IMR-90 (cell line): ENCODE measurements around the gene KLHL30. TPM values are rescaled to one million over a fixed set of nuclear protein-coding genes. Genes with fewer than 3 reads are reported as not detected.

ENCODE experiments used
- ATAC-seq: fragments of 200-7000 bp; cut with Tn5 transposase; 2 replicates; pipeline ENCODE4 v1.9.1; 2020; ENCODE audit warnings: low read depth, mild to moderate bottlenecking, moderate library complexity
- BruUV-seq: library from RNA; stranded (reverse); fragments of 400-500 nt; replicated peaks from 2 replicates; lab custom pipeline; 2021; lab: Mats Ljungman, UMichigan
- CTCF ChIA-PET: fragments of 300-600 bp; formaldehyde crosslinking; extraction: SDS; loops from one replicate; lab custom pipeline; 2021; ENCODE audit warnings: antibody characterized with exemption; lab: Yijun Ruan, JAX
- POLR2A ChIA-PET: fragments of 300-600 bp; sonication (Branson Sonifier 250); formaldehyde crosslinking; loops from one replicate; lab custom pipeline; 2022; ENCODE audit warnings: antibody characterized with exemption; ENCODE audit not compliant: unreplicated experiment; lab: Charles Lee
- DNase-seq: peaks from one replicate; pipeline ENCODE4 v3.0.0; 2013
- H2AFZ ChIP-seq: replicated peaks from 2 replicates; pipeline ENCODE3; 2013; ENCODE audit warnings: low read length, mild to moderate bottlenecking; ENCODE audit not compliant: poor library complexity
- H2AK5ac ChIP-seq: 2 replicates; pipeline ENCODE4 v1.6.1; 2013; ENCODE audit warnings: low read depth, low read length, inconsistent platforms
- H2AK9ac ChIP-seq: replicated peaks from 2 replicates; pipeline ENCODE3; 2013; ENCODE audit warnings: mild to moderate bottlenecking, low read depth, low read length, moderate library complexity; ENCODE audit not compliant: poor library complexity
- H2BK120ac ChIP-seq: 2 replicates; pipeline ENCODE4 v1.6.1; 2013; ENCODE audit warnings: low read depth, low read length, inconsistent platforms
- H2BK15ac ChIP-seq: 3 replicates; pipeline ENCODE4 v1.6.1; 2013; ENCODE audit warnings: low read depth, low read length, inconsistent platforms
- H2BK20ac ChIP-seq: 2 replicates; pipeline ENCODE4 v1.6.1; 2013; ENCODE audit warnings: low read depth, mild to moderate bottlenecking, inconsistent platforms, low read length, moderate library complexity
- H2BK5ac ChIP-seq: 2 replicates; pipeline ENCODE4 v1.6.1; 2013; ENCODE audit warnings: mild to moderate bottlenecking, low read depth, low read length, inconsistent platforms; ENCODE audit not compliant: poor library complexity, severe bottlenecking
- H3K14ac ChIP-seq: replicated peaks from 2 replicates; pipeline ENCODE4 v1.6.1; 2013; ENCODE audit warnings: low read depth, low read length, inconsistent platforms
- H3K18ac ChIP-seq: 2 replicates; pipeline ENCODE4 v1.6.1; 2013; ENCODE audit warnings: low read depth, low read length, control low read depth
- H3K23ac ChIP-seq: 2 replicates; pipeline ENCODE4 v1.6.1; 2013; ENCODE audit warnings: low read depth, low read length, inconsistent platforms
- H3K27ac ChIP-seq: 2 replicates; pipeline ENCODE4 v1.5.1; 2013; ENCODE audit warnings: mild to moderate bottlenecking, control low read depth, low read length; ENCODE audit not compliant: insufficient read depth
- H3K27me3 ChIP-seq: 2 replicates; pipeline ENCODE4 v1.6.1; 2013; ENCODE audit warnings: low read length; ENCODE audit not compliant: control insufficient read depth, insufficient read depth
- H3K36me3 ChIP-seq: 2 replicates; pipeline ENCODE4 v1.6.1; 2013; ENCODE audit warnings: low read length, mixed read lengths; ENCODE audit not compliant: control insufficient read depth, insufficient read depth
- H3K4ac ChIP-seq: 2 replicates; pipeline ENCODE4 v1.6.1; 2013; ENCODE audit warnings: low read depth, low read length, inconsistent platforms
- H3K4me1 ChIP-seq: 2 replicates; pipeline ENCODE4 v1.6.1; 2013; ENCODE audit warnings: low read length, mixed read lengths; ENCODE audit not compliant: control insufficient read depth, insufficient read depth
- H3K4me2 ChIP-seq: 2 replicates; pipeline ENCODE4 v1.6.1; 2013; ENCODE audit warnings: low read depth, mild to moderate bottlenecking, control low read depth, low read length, moderate library complexity
- H3K4me3 ChIP-seq: 2 replicates; pipeline ENCODE4 v1.5.1; 2013; ENCODE audit warnings: low read depth, mild to moderate bottlenecking, control low read depth, low read length, moderate library complexity; ENCODE audit not compliant: insufficient read depth
- H3K56ac ChIP-seq: 2 replicates; pipeline ENCODE4 v1.6.1; 2013; ENCODE audit warnings: low read length, inconsistent platforms; ENCODE audit not compliant: insufficient read depth; ENCODE audit errors: extremely low read depth
- H3K79me1 ChIP-seq, 2 experiments: 2 replicates each; pipeline ENCODE4 v1.6.1; 2013; ENCODE audit warnings: low read length in 2 of 2, inconsistent platforms in 1 of 2, low read depth in 1 of 2
- H3K9ac ChIP-seq: 2 replicates; pipeline ENCODE4 v1.6.1; 2013; ENCODE audit warnings: low read depth, low read length, control low read depth
- H3K9me1 ChIP-seq: 2 replicates; pipeline ENCODE4 v1.6.1; 2013; ENCODE audit warnings: low read length, inconsistent platforms; ENCODE audit not compliant: insufficient read depth
- H3K9me3 ChIP-seq: 2 replicates; pipeline ENCODE4 v1.6.1; 2013; ENCODE audit warnings: low read length; ENCODE audit not compliant: control insufficient read depth, insufficient read depth
- H4K20me1 ChIP-seq: 2 replicates; pipeline ENCODE4 v1.6.1; 2013; ENCODE audit warnings: low read length, inconsistent platforms; ENCODE audit not compliant: insufficient read depth
- H4K5ac ChIP-seq: 2 replicates; pipeline ENCODE4 v1.6.1; 2013; ENCODE audit warnings: mild to moderate bottlenecking, low read depth, low read length, control low read depth
- H4K8ac ChIP-seq, 2 experiments: 2 replicates each; pipeline ENCODE4 v1.6.1; 2013; ENCODE audit warnings: low read depth in 2 of 2, low read length in 2 of 2, control low read depth in 1 of 2, inconsistent platforms in 1 of 2
- H4K91ac ChIP-seq: 2 replicates; pipeline ENCODE4 v1.6.1; 2013; ENCODE audit warnings: low read depth, low read length, inconsistent platforms; ENCODE audit not compliant: insufficient read depth
- CEBPB ChIP-seq: IDR thresholded peaks from 2 replicates; pipeline ENCODE4 v1.6.1; 2012; ENCODE audit warnings: low read depth, low read length, improper control_type of control experiment
- CHD1 ChIP-seq: IDR thresholded peaks from 2 replicates; pipeline ENCODE4 v1.6.1; 2012; ENCODE audit warnings: low read depth, low read length, improper control_type of control experiment
- FOS ChIP-seq: fragments of 150-350 bp; IDR thresholded peaks from 2 replicates; pipeline ENCODE4 v1.6.1; 2016; ENCODE audit warnings: low read depth, low read length
- MAFK ChIP-seq: IDR thresholded peaks from 2 replicates; pipeline ENCODE4 v1.6.1; 2012; ENCODE audit warnings: low read depth, low read length, improper control_type of control experiment
- MAZ ChIP-seq: IDR thresholded peaks from 2 replicates; pipeline ENCODE4 v1.6.1; 2012; ENCODE audit warnings: low read depth, mild to moderate bottlenecking, low read length, improper control_type of control experiment, moderate library complexity, borderline replicate concordance
- MXI1 ChIP-seq: IDR thresholded peaks from 2 replicates; pipeline ENCODE4 v1.6.1; 2012; ENCODE audit warnings: low read depth, mild to moderate bottlenecking, low read length, moderate library complexity, borderline replicate concordance
- NFE2L2 ChIP-seq: fragments of 150-350 bp; IDR thresholded peaks from 2 replicates; pipeline ENCODE4 v1.6.1; 2016; ENCODE audit warnings: low read depth, mild to moderate bottlenecking, low read length
- POLR2A ChIP-seq: IDR thresholded peaks from 2 replicates; pipeline ENCODE4 v1.6.1; 2012; ENCODE audit warnings: mild to moderate bottlenecking, low read depth, low read length
- RAD21 ChIP-seq: IDR thresholded peaks from 2 replicates; pipeline ENCODE4 v1.6.1; 2012; ENCODE audit warnings: low read length, improper control_type of control experiment
- RCOR1 ChIP-seq: IDR thresholded peaks from 2 replicates; pipeline ENCODE4 v1.6.1; 2012; ENCODE audit warnings: mild to moderate bottlenecking, low read length, improper control_type of control experiment; ENCODE audit not compliant: insufficient replicate concordance
- RFX5 ChIP-seq: IDR thresholded peaks from 2 replicates; pipeline ENCODE4 v1.8.0; 2012; ENCODE audit warnings: low read depth, mild to moderate bottlenecking, low read length, moderate library complexity
- SMC3 ChIP-seq: fragments of 150-350 bp; IDR thresholded peaks from 2 replicates; pipeline ENCODE4 v1.6.1; 2016; ENCODE audit warnings: low read depth, mild to moderate bottlenecking, antibody characterized with exemption, low read length, moderate library complexity
- WGBS, 2 experiments: methylation state at CpG; one replicate each; pipeline versions ENCODE4 v1.1.5 to v1.1.7; 2013; ENCODE audit warnings: missing lambda C conversion rate in 2 of 2; ENCODE audit not compliant: insufficient read length in 1 of 2; ENCODE audit errors: extremely low coverage in 2 of 2; 5-methylcytosine and 5-hydroxymethylcytosine counted together
- dilution Hi-C: fragments of 300-500 bp; cut with HindIII; formaldehyde crosslinking; loops from one replicate; pipeline ENCODE4 v1.14.3; 2018; ENCODE audit warnings: low sequenced_read_pairs; ENCODE audit not compliant: unreplicated experiment
- in situ Hi-C: fragments of 300-500 bp; cut with MboI; formaldehyde crosslinking; loops from 3 replicates; pipeline ENCODE4 v1.14.3; 2019; ENCODE audit warnings: low sequenced_read_pairs, inconsistent platforms, mixed read lengths
- intact Hi-C: fragments of 100-400 bp; cut with micrococcal nuclease; formaldehyde crosslinking; loops from 2 replicates; pipeline ENCODE4 v1.10.0; 2022
- polyA plus RNA-seq, 3 experiments: library from polyadenylated mRNA; depleted of rRNA; stranded (reverse); fragments of >200 nt; gene quantifications; 2 replicates each; pipeline ENCODE4 v1.2.3, GENCODE V29; 2012; ENCODE audit warnings: low replicate concordance in 1 of 3
- total RNA-seq: library from RNA; depleted of rRNA; stranded (reverse); fragments of >200 nt; gene quantifications from 2 replicates; pipeline ENCODE4 v1.2.3, GENCODE V29; 2012
- TF ChIP-seq, protein P1 (sequence below): fragments of 150-350 bp; IDR thresholded peaks from 2 replicates; pipeline ENCODE4 v1.6.1; 2016; ENCODE audit warnings: low read depth, mild to moderate bottlenecking, low read length, moderate library complexity, borderline replicate concordance
- TF ChIP-seq, protein P2 (sequence below): fragments of 150-350 bp; IDR thresholded peaks from 2 replicates; pipeline ENCODE4 v1.6.1; 2017; ENCODE audit warnings: mild to moderate bottlenecking, antibody characterized with exemption, low read length, low read depth

KLHL30 gene
- total and polyA plus RNA-seq, 2 of the 4 experiments (the other 2 are of a cell fraction): under 0.01 to 0.03 TPM

DNA sequence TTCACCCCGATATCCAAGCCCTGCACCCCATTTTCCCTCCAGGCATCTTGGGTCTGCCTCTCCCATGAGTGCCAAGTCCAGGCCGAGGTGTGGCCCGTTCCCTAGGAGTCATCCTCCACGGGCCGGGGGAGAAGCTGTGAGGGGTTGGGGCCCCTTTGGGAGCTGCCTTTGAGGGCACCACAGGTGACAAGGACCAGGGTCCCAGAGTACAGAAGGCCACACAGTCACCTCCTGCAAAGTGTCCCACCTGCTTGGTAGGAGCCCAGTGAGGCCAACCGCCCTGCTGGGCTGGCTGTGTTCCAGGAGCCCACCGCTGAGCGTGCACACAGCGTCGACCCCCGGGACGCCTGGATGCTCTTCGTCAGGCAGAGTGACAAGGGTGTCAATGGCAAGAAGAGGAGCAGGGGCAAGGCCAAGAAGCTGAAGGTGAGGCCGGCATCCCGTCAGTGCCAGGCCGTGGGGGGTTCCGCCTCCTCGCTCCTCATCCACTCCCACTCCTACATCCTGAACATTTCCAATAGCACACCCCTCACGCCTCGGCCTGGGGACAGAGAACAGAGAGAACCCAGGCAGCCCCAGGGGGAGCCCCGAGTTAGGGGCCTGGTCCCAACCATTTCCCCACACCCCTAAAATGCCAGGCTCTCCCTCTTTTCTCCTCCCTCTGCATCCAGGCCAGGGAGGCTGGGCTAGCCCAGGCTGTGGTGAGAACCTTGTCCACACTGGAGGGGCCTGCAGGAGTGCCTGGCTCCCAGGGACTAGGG, 23.0 kb downstream of the KLHL30 start:
- H3K14ac ChIP-seq: no peak overlapping the region
- 94% methylated on average over 9 of the region's 21 CpGs; no CpG with 5 or more reads in 1 of the 2 experiments for WGBS, 2 experiments
- H3K79me1 ChIP-seq: no peaks in the 10 kb centered on the region; a peak in 1 of 4 replicates
- H3K4ac ChIP-seq: no peak overlapping the region; the same call in 1 of the 2 replicates
- H4K8ac ChIP-seq: no peak overlapping the region
- H2AFZ ChIP-seq: peak overlapping the region; percentile 23
- H2BK120ac ChIP-seq: no peak overlapping the region
- no peak overlapping the region for H3K9ac ChIP-seq
- CTCF ChIA-PET: interaction anchor here (0.9 kb wide), 1 partner anchor 8 kb away, joined by 3 read pairs; no protein-coding TSS in a partner anchor
- no peak for DNase-seq
- no peak overlapping the region for H3K56ac ChIP-seq
- no TSS peak for BruUV-seq
- H3K36me3 ChIP-seq: no peaks in the 10 kb centered on the region; the same call in 1 of the 2 replicates
- peaks cover 2% of the 10 kb centered on the region; the same call in 1 of the 2 replicates for H3K27me3 ChIP-seq
- no peaks in the 10 kb centered on the region for H4K20me1 ChIP-seq
- dilution Hi-C loops (no loop called here), intact Hi-C loops (no loop called here), in situ Hi-C loops (no loop called here)
- H3K4me1 ChIP-seq: peaks cover 13% of the 10 kb centered on the region
- peak overlapping the region; percentile 88; the same call in 1 of the 2 replicates for H2AK5ac ChIP-seq
- TF ChIP-seq MXI1 (no peak), FOS (no peak), CEBPB (no peak), MAZ (no peak), RCOR1 (no peak), POLR2A (no peak), CHD1 (no peak), SMC3 (no peak), NFE2L2 (no peak), MAFK (no peak), RFX5 (no peak), RAD21 (no peak)
- TF ChIP-seq, protein P1, sequence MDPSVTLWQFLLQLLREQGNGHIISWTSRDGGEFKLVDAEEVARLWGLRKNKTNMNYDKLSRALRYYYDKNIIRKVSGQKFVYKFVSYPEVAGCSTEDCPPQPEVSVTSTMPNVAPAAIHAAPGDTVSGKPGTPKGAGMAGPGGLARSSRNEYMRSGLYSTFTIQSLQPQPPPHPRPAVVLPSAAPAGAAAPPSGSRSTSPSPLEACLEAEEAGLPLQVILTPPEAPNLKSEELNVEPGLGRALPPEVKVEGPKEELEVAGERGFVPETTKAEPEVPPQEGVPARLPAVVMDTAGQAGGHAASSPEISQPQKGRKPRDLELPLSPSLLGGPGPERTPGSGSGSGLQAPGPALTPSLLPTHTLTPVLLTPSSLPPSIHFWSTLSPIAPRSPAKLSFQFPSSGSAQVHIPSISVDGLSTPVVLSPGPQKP: no peak
- TF ChIP-seq, protein P2, sequence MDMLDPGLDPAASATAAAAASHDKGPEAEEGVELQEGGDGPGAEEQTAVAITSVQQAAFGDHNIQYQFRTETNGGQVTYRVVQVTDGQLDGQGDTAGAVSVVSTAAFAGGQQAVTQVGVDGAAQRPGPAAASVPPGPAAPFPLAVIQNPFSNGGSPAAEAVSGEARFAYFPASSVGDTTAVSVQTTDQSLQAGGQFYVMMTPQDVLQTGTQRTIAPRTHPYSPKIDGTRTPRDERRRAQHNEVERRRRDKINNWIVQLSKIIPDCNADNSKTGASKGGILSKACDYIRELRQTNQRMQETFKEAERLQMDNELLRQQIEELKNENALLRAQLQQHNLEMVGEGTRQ: no peak
- no peak overlapping the region for H2BK5ac ChIP-seq
- H3K4me3 ChIP-seq: no peak overlapping the region
- no peaks in the 10 kb centered on the region for H3K9me3 ChIP-seq
- POLR2A ChIA-PET: no interaction called here
- no peak overlapping the region for H3K23ac ChIP-seq
- no peaks in the 10 kb centered on the region; the same call in 1 of the 2 replicates for H3K9me1 ChIP-seq
- H2AK9ac ChIP-seq: peak overlapping the region; percentile 37
- no peak overlapping the region for H3K27ac ChIP-seq
- H3K4me2 ChIP-seq: no peak overlapping the region
- no peak overlapping the region for H4K5ac ChIP-seq
- H4K91ac ChIP-seq: no peak overlapping the region; the same call in 1 of the 2 replicates
- H2BK20ac ChIP-seq: no peak overlapping the region
- no peak overlapping the region for H3K18ac ChIP-seq
- no peak overlapping the region for H2BK15ac ChIP-seq
- ATAC-seq: no peak
